Fibroblast of the conjunctiva (primary cell): ENCODE measurements around the gene ZNF827.
"Not testable (repeated sequence)": the region's sequence is repeated elsewhere in the genome, so short reads cannot be mapped to it uniquely, and the experiment has no call there.

Source experiments
- DNase-seq: peaks from one replicate; pipeline ENCODE4 v3.0.0-alpha.2; 2010; ENCODE audit warnings: low read depth

Gene ZNF827

DNA sequence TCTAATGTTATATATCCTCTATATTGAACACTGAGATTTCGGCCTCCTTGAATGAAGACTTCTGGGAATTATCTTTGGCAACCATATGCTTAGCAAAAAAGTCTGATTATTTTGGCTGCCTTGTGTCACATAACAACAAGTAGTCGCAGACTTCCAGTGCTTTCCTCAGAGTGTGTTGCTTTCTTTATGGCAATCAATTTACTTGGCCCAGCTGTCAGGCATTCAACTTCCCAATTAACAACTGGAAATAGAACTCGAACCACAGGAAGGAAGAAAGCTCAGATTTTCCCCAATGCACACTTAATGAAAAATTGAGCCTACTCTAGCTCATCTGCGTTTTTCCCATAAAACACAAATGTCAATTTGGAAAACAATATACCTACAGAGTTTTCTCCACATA is 71.6 kb downstream of the ZNF827 start:
- DNase-seq: no peak

DNA sequence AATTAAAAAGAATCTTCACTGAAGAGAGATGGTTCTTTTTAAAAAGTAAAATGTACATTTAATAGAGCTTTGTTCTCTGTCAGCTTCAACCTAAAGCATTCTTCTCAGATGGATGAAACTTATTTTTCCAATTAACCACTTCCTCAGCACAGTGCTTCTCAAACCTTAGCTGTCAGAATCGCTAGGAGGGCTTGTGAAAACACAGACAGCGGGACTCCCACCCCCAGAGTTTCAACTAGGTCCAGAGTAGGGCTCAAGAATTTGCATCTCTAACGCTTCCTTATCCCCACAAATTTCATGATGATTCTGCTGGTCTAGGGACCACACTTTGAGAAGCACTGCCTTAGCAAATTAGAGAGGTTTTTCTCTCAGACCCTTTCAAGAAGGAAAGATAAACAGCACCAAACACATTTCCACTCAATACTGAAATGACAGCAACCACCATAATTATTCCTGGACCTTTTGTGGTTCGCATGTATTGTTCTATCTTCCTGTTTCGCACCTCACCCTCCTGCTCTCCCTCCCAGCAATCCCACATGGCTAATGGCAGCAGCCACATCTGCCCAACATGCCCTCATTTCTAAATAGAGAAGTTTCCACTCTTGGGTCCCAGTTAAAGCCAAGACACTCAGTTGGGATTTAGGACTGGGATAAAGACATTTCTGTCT is 73.2 kb downstream of the ZNF827 start:
- DNase-seq: no peak

DNA sequence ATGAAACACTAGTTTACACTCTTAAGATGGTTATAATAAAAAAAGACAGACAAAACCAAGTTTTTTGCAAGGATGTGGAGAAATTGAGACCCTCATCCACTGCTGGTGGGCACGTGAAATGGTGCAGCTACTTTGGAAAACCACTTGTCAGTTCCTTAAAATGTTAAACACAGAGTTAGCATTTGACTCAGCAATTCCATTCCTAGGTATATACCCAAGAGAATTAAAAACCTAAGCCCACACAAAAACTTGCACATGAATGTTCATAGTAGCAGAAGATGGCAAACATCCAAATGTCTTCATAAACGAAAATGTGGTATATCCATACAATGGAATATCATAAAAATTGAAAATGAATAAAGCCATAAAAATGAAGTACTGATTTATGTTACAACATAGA is 75.4 kb downstream of the ZNF827 start:
- DNase-seq: no peak

DNA sequence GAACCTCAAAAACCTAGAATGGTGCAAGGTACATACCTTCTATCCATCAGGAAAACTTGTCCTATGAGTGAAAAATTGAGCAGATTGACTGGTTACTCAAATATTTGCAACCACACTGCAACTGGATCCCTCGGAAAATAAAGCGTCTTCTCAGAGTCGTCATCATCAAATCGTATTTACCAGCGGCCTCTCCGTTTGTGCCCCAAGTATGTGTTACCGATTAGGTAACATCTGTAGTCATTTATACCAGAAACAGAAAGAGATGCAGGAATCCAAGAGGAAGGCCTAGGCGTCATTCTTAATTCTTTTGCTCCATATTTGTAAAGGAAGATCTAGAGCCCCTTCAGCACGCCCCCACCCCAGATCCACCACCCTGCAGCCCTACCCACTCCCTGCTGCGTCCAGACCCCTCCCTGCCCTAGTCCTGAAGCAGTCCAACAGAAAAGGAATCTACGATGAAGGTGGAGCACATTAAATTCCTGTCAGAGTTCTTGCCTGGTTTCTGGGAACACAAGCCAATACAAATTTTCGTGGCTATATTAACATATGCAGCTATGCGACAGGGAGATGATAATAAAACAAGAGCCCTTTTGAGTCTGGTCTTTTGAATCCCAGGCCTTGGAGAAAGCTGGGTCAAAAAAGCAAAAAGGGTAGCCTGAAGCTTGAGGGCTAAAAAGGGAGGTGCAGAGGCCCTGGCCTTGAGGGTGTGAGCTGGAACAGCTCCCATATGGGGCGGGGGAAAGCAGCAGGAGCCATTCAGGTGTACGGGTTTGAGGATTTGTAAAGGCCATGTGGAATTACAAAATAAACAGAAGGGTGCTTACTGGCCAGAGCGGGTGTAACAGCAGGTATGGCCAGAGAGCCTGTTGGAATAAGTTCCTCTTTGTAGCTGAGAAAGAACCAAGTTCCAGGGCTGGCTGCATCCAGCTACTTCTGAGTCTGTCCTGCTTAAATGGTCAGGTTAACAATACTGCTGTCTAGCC is 77.0 kb downstream of the ZNF827 start:
- DNase-seq: no peak

DNA sequence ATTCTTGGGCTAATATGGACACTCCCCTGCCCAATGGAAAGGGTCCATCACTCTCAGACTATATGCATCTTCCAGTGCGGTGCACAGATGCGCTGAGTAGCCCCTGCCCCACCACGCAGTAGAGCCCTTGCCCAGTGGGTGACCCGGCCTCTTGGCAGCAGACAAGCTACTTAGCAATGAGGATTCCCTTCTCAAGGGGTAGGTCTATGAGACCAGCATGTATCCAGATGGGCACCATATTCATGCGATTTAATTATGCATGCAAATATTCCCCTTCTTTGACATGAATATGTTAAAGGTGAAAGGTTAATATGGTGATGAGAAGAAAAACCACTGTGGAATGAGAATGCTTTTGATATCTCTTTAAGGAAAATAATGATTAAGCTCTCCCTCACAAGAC is 77.7 kb downstream of the ZNF827 start:
- no peak for DNase-seq

DNA sequence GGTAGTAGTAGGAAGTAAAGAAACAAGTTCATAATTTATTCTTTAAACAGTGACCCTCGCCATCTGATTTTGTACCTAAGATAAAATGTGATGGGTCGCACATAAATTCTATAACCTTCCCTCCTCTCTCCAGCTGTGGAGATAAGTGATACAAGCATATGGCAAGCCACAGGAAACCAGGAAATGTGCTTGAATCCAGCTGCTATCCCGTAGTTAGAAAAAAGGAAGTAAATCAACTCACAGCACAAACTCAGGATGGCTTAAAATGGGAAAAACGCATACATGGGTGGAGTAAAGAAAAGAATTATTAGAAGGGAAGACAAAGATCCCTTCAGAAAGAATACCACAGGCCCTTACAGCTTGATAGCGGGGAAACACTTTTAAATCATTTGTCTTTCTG is 78.2 kb downstream of the ZNF827 start:
- no peak for DNase-seq

DNA sequence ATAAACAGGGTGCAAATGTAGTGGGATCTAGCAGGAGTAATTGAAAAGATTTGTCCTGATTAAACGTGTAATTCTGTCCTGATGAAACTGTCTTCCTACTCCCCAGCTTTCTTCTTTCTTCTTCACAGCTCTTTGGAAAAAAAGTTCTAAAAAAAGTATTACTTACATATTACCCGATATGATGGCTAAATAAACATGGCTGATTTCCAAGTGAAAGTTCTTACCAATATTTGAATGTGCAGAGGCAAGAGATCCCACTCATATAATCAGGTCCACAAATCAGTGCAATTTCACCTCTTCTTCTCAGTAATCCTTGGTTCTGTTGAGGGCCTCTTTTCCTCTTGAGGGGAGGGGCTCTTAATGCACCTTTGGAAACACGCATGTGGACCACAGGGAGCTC is 78.7 kb downstream of the ZNF827 start:
- DNase-seq: no peak

DNA sequence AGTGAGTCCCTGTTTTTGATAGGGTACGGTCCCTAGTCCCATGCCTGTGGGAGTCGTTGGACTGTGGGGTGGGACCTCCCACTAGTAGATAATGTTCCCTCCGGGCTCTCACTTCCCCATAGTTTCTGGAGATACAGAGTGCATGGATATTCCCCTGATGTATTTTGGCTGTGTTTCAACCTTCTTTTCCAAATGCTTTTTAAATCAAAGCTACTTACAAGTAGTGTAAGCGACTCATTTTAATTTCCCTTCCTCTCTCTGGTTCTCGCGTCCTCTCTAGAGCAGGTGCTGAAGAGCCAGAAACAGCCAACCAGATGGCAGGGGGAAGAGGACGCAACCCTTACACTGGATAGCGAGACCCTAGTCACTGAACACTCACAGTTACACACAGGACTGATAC is 79.2 kb downstream of the ZNF827 start:
- no peak for DNase-seq

DNA sequence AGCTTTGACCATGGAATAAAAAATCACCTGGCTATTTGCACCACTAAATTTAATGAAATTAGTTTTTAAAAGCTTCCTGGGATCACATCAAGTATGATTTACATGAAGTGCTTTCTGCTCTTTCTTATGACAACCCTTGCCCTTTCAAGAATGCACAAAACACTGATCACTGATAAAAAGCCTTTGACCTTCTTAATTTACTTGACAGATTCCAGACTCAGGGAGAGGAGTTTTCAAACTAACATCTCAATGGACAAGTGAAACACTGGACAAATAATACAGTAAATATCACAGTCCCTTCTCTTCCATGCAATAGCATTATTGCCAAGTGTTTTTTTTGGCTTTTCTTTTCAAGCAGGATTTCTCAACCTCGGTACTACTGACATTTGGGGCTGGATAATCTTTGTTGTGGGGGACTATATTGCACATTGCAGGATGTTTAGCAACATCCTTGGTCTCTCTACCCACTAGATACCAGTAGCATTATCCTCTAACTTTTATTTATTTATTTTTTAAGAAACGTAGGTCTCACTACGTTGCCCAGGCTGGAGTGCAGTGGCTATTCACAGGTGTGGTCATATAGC is 86.3 kb downstream of the ZNF827 start:
- DNase-seq: no peak

DNA sequence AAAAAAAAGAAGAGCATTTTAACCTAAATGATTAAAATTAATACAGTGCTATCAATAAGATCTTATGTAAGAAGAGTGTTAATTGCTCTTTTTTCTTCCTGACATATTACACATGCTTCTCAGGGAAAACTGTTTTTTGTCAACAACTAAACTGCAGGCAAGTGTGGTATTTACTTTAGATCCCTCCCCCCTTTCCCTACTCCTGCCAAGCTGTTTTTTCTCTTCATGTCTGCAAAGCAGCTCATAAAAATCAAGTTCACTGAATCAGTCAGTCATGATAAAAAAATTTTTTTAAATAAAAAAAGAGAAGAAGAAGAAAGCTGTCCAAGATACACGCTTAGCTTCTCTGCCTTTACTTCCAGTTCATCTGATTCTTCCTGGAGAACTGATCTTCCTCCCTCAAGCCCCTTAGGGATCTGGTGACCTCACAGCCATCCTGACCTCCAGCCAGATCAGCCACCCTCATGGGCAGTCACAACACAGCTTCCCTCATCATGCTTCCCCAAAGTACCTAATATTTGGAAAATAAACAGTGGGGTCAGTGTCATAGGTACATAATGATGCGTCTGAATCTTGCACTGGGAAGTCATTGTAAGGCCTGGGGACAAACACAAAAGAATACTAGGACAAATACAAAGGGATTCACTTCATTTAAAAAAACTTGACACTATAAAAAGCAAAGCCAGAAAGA is 87.0 kb downstream of the ZNF827 start:
- no peak for DNase-seq

DNA sequence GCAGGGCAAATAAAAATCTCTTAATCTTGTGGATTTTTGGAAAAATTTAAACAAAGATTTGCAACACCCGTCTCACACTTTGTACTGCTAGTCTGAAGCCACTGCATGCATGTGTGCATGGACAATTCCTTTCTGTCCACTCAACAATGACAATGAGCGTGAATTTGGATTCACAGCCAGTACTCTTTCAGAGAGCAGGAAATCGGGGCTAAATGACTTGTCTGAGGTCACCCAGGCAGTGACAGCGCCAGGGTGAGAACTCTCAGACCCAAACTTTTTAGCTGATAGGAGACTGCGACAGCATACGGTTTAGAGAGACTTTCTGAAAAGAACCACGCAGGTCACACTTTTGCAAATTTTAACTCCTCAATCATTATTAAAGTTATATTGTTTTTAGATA is 90.9 kb downstream of the ZNF827 start:
- no peak for DNase-seq

DNA sequence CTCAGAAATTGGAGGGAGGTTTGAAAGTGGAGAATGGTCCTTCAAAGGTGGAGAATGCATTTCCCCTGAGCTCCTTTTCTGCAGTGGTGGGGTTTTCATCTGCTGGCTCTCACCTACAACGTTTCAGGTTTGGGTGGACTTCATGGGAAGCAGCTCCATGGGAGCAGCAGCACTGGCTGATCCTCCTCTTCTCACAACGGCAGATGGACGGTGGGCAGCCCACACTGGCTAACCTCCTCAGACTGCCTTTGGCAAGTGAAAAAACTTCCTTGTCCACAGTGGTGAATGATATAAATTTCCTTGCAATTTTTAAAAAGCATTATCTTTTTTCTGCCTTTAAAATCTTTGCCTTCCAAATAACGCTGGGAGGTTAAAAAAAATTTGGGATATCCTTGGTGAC is 93.5 kb downstream of the ZNF827 start:
- DNase-seq: no peak

DNA sequence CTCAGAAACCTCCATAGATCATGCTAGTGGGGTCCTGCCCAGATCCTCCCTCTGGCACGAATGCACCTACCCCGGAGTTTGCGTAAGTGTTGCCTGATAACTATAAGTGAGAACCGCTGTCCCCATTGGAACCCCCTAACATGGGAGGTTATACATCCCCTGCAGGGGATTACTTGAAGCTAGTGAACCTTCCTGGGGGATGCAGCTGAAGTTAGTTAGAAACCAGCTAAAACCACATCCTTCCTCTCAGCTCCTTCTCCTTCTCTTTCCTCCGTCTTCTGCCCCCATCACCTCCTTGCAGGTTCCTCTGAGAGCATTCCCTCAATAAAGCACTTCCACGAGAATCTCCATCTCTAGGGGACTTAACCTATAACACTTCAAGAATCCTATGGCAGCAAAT is 95.0 kb downstream of the ZNF827 start:
- DNase-seq: no peak

DNA sequence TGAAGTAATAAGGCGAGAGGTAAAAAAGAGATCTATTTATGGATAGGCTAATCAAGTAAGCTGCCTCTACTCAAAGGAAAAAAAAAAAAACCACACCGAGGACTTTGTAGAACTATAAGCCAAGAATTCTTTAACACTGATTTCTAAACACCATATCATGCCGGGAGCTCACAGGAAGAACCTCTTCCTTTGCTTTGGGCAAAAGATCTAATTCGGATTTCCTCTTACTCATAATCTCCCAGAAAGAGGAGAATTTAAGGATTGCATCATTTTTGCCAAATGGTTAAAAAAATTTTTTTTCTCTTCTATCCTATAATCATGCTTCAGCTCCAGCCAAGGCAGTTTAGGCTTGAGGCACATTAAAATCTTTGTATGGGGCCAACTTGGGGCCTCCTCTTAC is 95.5 kb downstream of the ZNF827 start:
- peak; percentile 58 for DNase-seq

DNA sequence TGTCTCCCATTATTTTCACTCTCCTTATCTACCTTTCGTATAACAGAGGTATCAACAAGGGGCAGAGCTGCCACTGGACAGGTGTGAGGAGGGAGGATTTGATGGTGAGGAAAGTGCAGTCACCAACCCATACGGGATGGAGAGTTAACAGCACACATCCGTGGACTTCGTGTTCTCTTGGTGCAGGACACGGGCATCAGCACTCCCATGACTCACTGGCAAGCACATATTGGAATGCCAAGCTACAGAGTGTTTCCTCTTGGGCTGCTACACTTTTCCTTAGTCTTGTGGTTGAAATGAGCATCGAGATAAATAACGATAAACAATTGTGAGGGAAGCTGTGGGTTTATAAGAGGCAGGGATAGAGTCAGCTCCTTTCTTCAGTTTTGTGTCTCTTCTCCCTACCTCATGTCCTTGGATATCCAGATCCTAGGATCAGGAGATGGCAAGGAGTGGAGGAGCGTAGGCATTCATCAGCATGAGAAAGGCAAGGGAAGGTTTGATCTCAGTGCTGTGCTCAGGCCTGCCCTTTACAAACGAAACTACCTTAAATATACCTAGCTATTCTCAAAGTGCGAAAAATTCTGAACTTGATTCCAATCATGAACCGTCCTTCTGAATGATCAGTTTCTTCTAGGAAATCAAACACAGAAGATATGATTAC is 96.3 kb downstream of the ZNF827 start:
- no peak for DNase-seq

DNA sequence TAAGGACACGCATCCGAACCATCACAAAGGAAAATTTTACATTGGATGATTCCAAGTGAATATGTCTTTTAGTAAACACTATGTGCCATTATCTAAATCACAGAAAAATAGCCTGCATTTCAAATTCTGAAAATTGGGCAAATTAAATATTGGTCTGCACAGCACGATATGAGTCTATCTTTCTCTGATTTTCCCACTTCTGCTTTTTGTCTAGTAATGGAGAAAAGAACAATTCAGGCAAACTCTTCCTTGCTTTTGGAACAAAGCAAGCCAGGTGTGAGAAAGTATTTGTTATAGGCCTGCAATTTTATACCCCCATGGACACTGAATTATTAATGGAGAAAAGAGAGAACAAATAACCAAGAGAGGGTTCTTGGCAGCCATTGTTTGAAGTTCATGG is 97.8 kb downstream of the ZNF827 start:
- no peak for DNase-seq

DNA sequence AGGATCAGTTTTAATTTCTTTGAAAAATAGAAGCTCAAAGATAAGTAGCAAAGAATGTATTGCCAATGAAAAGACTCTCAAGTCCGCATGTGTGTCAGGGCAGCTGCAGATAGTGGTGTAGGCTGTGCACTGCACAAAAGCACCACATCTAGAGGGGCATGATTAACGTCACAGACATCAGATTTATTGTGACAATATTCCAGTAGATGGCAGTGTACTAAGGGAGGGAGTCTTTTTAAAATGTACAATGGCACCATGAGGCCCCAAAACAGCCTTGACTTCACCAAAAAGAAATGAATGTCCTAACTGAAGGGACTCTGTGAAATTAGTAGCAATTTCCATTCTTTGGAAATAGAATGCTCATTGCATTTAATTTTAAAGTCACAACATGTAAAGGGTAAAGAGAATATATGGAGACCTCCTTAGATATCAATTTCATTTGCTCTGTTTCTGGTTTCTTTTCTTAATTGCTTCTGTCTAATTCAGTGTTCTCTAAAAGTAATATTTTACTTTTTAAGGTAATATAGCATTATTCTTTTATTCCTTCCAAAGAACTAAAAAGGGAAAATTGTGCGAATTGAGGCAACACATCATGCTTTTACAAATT is 98.4 kb downstream of the ZNF827 start:
- peak; percentile 30 for DNase-seq

DNA sequence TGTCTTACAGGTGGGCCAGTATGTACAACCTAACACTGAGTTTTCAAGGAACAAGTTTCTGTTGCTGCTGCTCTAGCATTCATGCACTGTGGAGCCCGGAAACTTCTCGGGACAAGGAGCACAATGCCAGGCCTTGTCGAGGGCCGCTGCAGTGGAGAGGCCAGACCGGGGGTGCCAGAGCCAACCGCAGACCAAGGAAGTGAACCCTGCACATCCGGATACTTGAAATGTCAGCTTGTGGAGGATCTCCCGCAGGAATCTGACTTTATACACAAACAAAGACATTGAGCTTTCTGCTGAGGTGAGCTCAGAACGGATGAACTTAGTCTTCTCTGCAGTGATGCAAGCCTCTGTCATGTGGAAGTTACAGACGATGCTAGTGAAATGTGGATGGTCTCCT is 99.5 kb downstream of the ZNF827 start:
- no peak for DNase-seq

DNA sequence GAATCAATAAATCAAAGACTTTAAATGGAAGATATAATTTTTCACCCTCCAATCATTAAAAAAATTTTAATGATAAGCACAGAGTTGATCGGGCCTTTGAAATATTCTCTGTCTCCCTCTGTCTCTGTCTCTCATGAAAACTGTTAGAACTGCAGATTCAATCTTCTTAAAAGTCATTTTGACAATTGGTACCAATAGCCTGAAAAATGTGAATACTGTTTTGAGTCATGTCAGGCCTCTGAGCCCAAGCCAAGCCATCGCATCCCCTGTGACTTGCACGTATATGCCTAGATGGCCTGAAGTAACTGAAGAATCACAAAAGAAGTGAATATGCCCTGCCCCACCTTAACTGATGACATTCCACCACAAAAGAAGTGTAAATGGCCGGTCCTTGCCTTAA is 106.2 kb downstream of the ZNF827 start:
- DNase-seq: not testable (repeated sequence)

DNA sequence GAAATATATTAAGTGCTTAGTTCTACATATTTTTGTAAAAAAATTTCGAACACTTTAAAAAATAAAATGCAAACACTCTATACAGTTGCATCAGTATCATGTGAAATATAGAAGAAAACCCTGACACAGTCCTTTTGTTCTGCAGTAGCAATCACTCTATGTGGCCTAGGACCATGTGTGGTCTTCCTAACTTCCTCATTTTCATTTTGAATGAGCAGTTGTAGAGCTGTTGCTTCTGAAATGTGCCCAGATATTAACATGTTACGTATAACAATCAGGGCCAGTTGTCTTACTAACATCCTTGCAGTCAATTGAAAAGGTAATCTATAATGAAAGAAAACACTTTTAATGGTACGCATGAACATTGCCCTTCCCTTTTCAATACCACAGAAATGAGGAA is 107.9 kb downstream of the ZNF827 start:
- DNase-seq: no peak

DNA sequence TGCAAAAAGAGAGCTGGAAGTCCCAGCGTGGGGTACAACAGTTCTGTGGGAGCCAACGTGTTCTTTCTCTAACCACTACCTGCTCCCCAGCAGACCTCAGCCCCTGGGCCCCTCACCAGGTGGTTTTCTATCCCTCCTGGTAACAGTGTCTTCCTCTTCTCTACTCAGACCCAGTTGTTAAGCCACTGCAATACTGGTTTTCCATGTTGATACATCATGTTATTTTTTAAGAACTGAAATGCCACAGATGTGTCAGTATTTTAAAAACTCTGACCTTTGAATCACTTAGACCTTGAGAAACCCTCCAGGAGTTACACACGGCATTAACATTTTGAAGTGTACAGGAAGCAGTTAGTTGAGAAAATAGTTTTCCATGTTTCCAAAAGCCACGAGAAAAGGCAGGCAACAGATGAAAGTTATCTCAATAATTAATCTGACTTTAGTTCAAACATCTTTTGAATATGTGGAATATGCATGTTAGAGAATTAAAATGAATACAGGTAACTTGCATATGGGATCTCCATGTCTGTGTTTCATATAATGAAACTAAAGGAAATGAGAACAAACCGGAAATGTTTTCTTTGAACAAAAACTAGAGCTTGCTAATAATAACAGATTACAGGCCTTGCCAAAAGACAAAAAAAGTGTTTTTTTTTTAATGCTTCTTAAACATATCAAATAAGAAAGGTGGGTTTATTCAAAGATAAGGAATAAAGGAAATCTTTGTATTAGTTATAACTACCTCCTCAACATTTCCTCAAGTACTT is 108.8 kb downstream of the ZNF827 start:
- no peak for DNase-seq
